GM23248 (cell line): Measurements from ENCODE around the gene PSAP. TPM values are rescaled to one million over a fixed set of nuclear protein-coding genes. Genes with fewer than 3 reads are reported as not detected.
"Not testable (repeated sequence)": the region's sequence is repeated elsewhere in the genome, so short reads cannot be mapped to it uniquely, and the experiment has no call there.

Experiments
- DNase-seq: peaks from one replicate; pipeline ENCODE4 v3.0.0-alpha.2; 2015
- H2AFZ ChIP-seq: fragments of 200-600 bp; sonication (generic); 2 replicates; pipeline ENCODE4 v1.6.1; 2016; ENCODE audit warnings: antibody characterized with exemption
- H3F3A ChIP-seq: fragments of 200-600 bp; sonication (generic); 2 replicates; pipeline ENCODE4 v1.6.1; 2016; ENCODE audit warnings: mild to moderate bottlenecking, antibody characterized with exemption, mixed run types; ENCODE audit not compliant: insufficient read depth
- H3K27ac ChIP-seq: fragments of 200-600 bp; sonication (generic); 2 replicates; pipeline ENCODE4 v1.5.1; 2016; ENCODE audit warnings: mild to moderate bottlenecking
- H3K27me3 ChIP-seq: fragments of 200-600 bp; sonication (generic); replicated peaks from 2 replicates; pipeline ENCODE4 v1.6.1; 2016; ENCODE audit warnings: mild to moderate bottlenecking; ENCODE audit not compliant: insufficient read depth
- H3K36me3 ChIP-seq: fragments of 200-600 bp; sonication (generic); 2 replicates; pipeline ENCODE4 v1.6.1; 2016; ENCODE audit warnings: low read depth, mild to moderate bottlenecking
- H3K4me1 ChIP-seq: fragments of 200-600 bp; sonication (generic); 2 replicates; pipeline ENCODE4 v1.6.1; 2016; ENCODE audit warnings: mild to moderate bottlenecking; ENCODE audit not compliant: insufficient read depth
- H3K4me2 ChIP-seq: fragments of 200-600 bp; sonication (generic); one replicate; pipeline ENCODE4 v1.6.1; 2016; ENCODE audit warnings: mild to moderate bottlenecking; ENCODE audit not compliant: unreplicated experiment
- H3K4me3 ChIP-seq: fragments of 200-600 bp; sonication (generic); 2 replicates; pipeline ENCODE4 v1.5.1; 2016; ENCODE audit warnings: mild to moderate bottlenecking
- H3K79me2 ChIP-seq: fragments of 200-600 bp; sonication (generic); 2 replicates; pipeline ENCODE4 v1.6.1; 2016; ENCODE audit warnings: mild to moderate bottlenecking; ENCODE audit not compliant: insufficient read depth
- H3K9ac ChIP-seq: fragments of 200-600 bp; sonication (generic); 2 replicates; pipeline ENCODE4 v1.6.1; 2016; ENCODE audit warnings: mild to moderate bottlenecking
- H3K9me2 ChIP-seq: fragments of 200-600 bp; sonication (generic); 2 replicates; pipeline ENCODE4 v1.6.1; 2016; ENCODE audit warnings: mixed run types, mild to moderate bottlenecking, moderate library complexity; ENCODE audit not compliant: insufficient read depth
- H3K9me3 ChIP-seq: fragments of 200-600 bp; sonication (generic); one replicate; pipeline ENCODE4 v1.6.1; 2017; ENCODE audit warnings: low read depth
- H4K20me1 ChIP-seq: fragments of 200-600 bp; sonication (generic); 2 replicates; pipeline ENCODE4 v1.6.0; 2016; ENCODE audit not compliant: insufficient read depth
- EZH2 ChIP-seq: fragments of 200-600 bp; sonication (generic); IDR thresholded peaks from 2 replicates; pipeline ENCODE4 v1.6.1; 2018; ENCODE audit warnings: antibody characterized with exemption, mild to moderate bottlenecking; ENCODE audit not compliant: insufficient read depth, poor library complexity, severe bottlenecking
- EZH2phosphoT487 ChIP-seq: fragments of 200-600 bp; sonication (generic); IDR thresholded peaks from 2 replicates; pipeline ENCODE4 v1.6.1; 2018; ENCODE audit warnings: antibody characterized with exemption, moderate library complexity, mild to moderate bottlenecking, low read depth; ENCODE audit not compliant: insufficient read depth
- WGBS, 2 experiments: methylation state at CpG; one replicate each; pipeline ENCODE4 v1.1.6; 2015 to 2017; ENCODE audit warnings: low lambda C conversion rate in 2 of 2, low coverage in 1 of 2; ENCODE audit errors: missing lambda C conversion rate in 2 of 2; 5-methylcytosine and 5-hydroxymethylcytosine counted together
- in situ Hi-C: fragments of 300-500 bp; cut with MboI; formaldehyde crosslinking; loops from 2 replicates; pipeline ENCODE4 v1.15.0; 2020
- polyA plus RNA-seq: library from polyadenylated mRNA; unstranded; fragments of >200 nt; fragmentation: Nextera tagmentation; extraction: Ambion mirVana; gene quantifications from 2 replicates; pipeline ENCODE4 v1.2.1, GENCODE V29; 2016
- total RNA-seq: library from RNA; depleted of rRNA; stranded (reverse); fragments of >200 nt; shearing (Covaris generic); gene quantifications from 2 replicates; pipeline ENCODE4 v1.2.3, GENCODE V29; 2014

Gene PSAP
- total and polyA plus RNA-seq, 2 experiments from 2014 or later, result 715 to 1,142 TPM

DNA sequence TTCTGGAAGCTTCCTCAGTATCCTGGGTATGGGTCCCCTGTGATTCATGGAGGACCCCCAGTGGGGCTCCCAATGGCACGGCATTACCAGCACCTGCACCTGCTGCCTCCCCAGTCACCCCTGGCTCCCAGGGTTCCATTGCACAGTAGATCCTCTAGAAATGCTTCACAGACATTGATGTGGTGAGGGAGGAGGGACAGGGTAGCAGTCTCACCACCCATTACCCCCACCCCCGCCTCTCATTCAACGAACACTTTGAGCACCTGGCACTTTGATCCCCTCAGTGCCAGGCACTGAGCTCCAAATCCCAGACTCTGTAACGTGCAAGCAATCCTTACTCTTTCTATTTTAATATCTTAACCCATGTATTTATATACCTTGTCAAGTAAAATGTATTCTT is 26.8 kb upstream of the PSAP start:
- no peaks in the 10 kb centered on the region for H3F3A ChIP-seq
- no peak overlapping the region for H3K27ac ChIP-seq
- H3K79me2 ChIP-seq, result no peaks in the 10 kb centered on the region
- in situ Hi-C loops, result no loop called here
- no peak overlapping the region for H3K9ac ChIP-seq
- DNase-seq, result no peak
- H4K20me1 ChIP-seq, result no peaks in the 10 kb centered on the region
- no peaks in the 10 kb centered on the region for H3K36me3 ChIP-seq
- TF ChIP-seq EZH2 (no peak), EZH2phosphoT487 (no peak)
- no peak overlapping the region for H2AFZ ChIP-seq
- H3K4me2 ChIP-seq, result no peak overlapping the region
- H3K9me2 ChIP-seq, result no peaks in the 10 kb centered on the region
- no peaks in the 10 kb centered on the region for H3K9me3 ChIP-seq
- H3K27me3 ChIP-seq, result no peaks in the 10 kb centered on the region
- H3K4me1 ChIP-seq, result no peaks in the 10 kb centered on the region
- no peak overlapping the region for H3K4me3 ChIP-seq
- 57 to 65% methylated on average over 4 of the region's 4 CpGs for WGBS, 2 experiments

- H3K79me2 ChIP-seq, H3K4me3 ChIP-seq, H3K4me2 ChIP-seq, H3K36me3 ChIP-seq, H3K27me3 ChIP-seq, H3K27ac ChIP-seq, H3K9me3 ChIP-seq, H2AFZ ChIP-seq, H3K4me1 ChIP-seq, H3K9me2 ChIP-seq, H3K9ac ChIP-seq, H4K20me1 ChIP-seq, H3F3A ChIP-seq, in situ Hi-C loops, DNase-seq: not testable (repeated sequence)
- WGBS, 2 experiments, result 80 to 81% methylated on average over 12 to 13 of the region's 13 CpGs
Observed at GRCh38 chr10:71874680-71875354, 23.8 kb upstream of the PSAP start.

DNA sequence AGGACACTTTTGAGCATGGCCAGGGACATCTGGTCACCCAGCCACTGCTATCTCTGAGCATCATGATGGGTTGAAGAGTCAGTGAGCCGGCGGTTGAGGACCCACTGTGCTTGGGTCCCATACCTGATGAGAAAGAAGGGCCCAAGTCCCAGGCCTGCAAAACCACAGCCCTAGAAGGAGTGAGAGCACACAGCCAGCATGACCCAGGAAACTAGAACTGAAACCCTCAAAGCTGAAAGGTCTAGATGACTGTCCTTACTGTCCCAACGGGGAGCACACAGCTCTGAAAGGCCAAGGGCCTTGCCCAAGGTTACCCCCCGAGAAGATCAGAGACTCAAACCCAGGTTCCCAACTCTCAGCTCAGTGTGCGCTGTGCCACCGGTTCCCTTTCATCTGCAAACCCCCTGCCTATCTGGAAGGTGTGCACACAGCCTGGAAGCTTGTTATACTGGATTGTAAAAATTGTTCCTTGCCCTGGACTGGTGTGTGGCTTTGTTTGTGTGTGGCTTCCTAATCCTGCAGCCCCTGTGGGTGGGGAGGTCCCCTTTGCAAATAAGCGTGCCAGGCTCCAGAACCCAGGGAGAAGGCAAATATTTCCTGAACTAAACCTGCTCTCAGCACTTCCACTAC is 22.6 kb upstream of the PSAP start:
- H3F3A ChIP-seq, result no peaks in the 10 kb centered on the region
- H3K4me2 ChIP-seq, result no peak overlapping the region
- 91 to 93% methylated on average over 7 of the region's 7 CpGs for WGBS, 2 experiments
- no peaks in the 10 kb centered on the region for H3K27me3 ChIP-seq
- in situ Hi-C loops, result no loop called here
- no peaks in the 10 kb centered on the region for H3K36me3 ChIP-seq
- H4K20me1 ChIP-seq, result no peaks in the 10 kb centered on the region
- DNase-seq, result no peak
- H3K4me1 ChIP-seq, result 0 out of 2 replicates have a peak, but pooled peaks cover 9% of the 10 kb centered on the region
- H3K9ac ChIP-seq, result no peak overlapping the region
- TF ChIP-seq EZH2phosphoT487 (no peak), EZH2 (no peak)
- H2AFZ ChIP-seq, result no peak overlapping the region
- no peak overlapping the region for H3K4me3 ChIP-seq
- H3K27ac ChIP-seq, result no peak overlapping the region
- H3K79me2 ChIP-seq, result no peaks in the 10 kb centered on the region
- no peaks in the 10 kb centered on the region for H3K9me2 ChIP-seq
- no peaks in the 10 kb centered on the region for H3K9me3 ChIP-seq

GRCh38 chr10:71869601-71870000 is 18.6 kb upstream of the PSAP start:
- in situ Hi-C loops, DNase-seq: not testable (repeated sequence)
- 92% methylated on average over 28 of the region's 32 CpGs; no CpG with 5 or more reads in 1 of the 2 experiments for whole genome bisulfite sequencing, 2 experiments

More at GRCh38 chr10:71869601-71870000, 18.6 kb upstream of the PSAP start:
- not testable (repeated sequence) for H3K36me3 ChIP-seq, H3K4me2 ChIP-seq, H3K27me3 ChIP-seq, H3K79me2 ChIP-seq, H3K9ac ChIP-seq, H3K9me3 ChIP-seq, H2AFZ ChIP-seq, H3K9me2 ChIP-seq, H3F3A ChIP-seq, H3K4me3 ChIP-seq, H4K20me1 ChIP-seq, H3K27ac ChIP-seq
- peaks cover 22% of the 10 kb centered on the region for H3K4me1 ChIP-seq
